Thoracic aorta (tissue), 2 donors: ENCODE results near the gene ATP9A. TPM values are rescaled to one million over a fixed set of nuclear protein-coding genes. Genes with fewer than 3 reads are reported as not detected.

ENCODE experiments used
- ATAC-seq: fragments of 150-250 bp; one replicate; pipeline ENCODE4 v1.8.0; 2017; ENCODE audit warnings: low read depth; ENCODE audit not compliant: insufficient number of reproducible peaks, low FRiP score
- DNase-seq: peaks from one replicate; pipeline ENCODE4 v3.0.0-alpha.2; 2020; ENCODE audit warnings: low spot score
- H3K27ac ChIP-seq, 2 donors: fragments of 200-600 bp; sonication (generic); 1 replicate in 1 of 2; 2 replicates in 1 of 2; pipeline ENCODE4 v1.5.1; 2016; ENCODE audit warnings: mild to moderate bottlenecking in 2 of 2, moderate library complexity in 2 of 2
- H3K27me3 ChIP-seq: fragments of 200-600 bp; sonication (generic); replicated peaks from 2 replicates; pipeline ENCODE4 v1.6.0; 2016; ENCODE audit warnings: mild to moderate bottlenecking; ENCODE audit not compliant: insufficient read depth
- H3K36me3 ChIP-seq: fragments of 200-600 bp; sonication (generic); one replicate; pipeline ENCODE4 v1.5.1; 2016
- H3K4me1 ChIP-seq, 2 donors: fragments of 200-600 bp; sonication (generic); 1 replicate in 1 of 2; 2 replicates in 1 of 2; pipeline versions ENCODE4 v1.5.1 to v1.6.0; 2016; ENCODE audit warnings: low read depth in 2 of 2, mild to moderate bottlenecking in 1 of 2; ENCODE audit not compliant: control insufficient read depth in 1 of 2
- H3K4me3 ChIP-seq: fragments of 200-600 bp; sonication (generic); 2 replicates; pipeline ENCODE4 v1.5.1; 2016; ENCODE audit warnings: mild to moderate bottlenecking
- H3K9me3 ChIP-seq: fragments of 200-600 bp; sonication (generic); 2 replicates; pipeline ENCODE4 v1.5.1; 2016
- total RNA-seq, 2 donors: library from RNA; depleted of rRNA; stranded (reverse); fragments of >200 nt; gene quantifications; one replicate each; pipeline versions ENCODE4 v1.1.0 to v1.2.3, GENCODE V29; 2016
- TF ChIP-seq, protein P1 (sequence below): fragments of 200-600 bp; sonication (generic); IDR thresholded peaks from one replicate; pipeline ENCODE4 v1.5.1; 2019; ENCODE audit warnings: antibody characterized with exemption

ATP9A gene
- total RNA-seq, 2 donors from 2014 or later, result 54.4 TPM

DNA sequence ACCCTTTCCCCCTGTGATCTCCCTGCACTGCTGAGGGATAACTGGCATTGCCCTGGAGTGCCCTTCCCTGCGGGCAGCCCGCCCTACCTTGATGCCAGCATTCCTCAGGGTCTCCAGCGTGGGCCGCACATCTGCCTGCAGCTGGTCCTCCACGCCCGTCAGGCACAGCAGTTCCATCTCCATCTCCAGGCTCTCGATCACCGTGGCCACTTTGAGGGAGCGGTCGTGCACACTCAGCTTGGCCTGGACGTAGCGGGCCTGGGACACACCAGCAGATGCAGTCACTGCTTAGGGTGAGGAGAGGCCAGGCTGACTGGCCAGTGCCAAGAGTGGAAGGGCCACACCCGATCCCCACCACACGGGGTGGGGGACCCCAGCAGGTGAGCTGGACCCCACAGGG is 143.1 kb downstream of the ATP9A start:
- H3K4me1 ChIP-seq, result peaks cover 1 to 16% of the 10 kb centered on the region in 2 donors
- TF ChIP-seq, protein P1, sequence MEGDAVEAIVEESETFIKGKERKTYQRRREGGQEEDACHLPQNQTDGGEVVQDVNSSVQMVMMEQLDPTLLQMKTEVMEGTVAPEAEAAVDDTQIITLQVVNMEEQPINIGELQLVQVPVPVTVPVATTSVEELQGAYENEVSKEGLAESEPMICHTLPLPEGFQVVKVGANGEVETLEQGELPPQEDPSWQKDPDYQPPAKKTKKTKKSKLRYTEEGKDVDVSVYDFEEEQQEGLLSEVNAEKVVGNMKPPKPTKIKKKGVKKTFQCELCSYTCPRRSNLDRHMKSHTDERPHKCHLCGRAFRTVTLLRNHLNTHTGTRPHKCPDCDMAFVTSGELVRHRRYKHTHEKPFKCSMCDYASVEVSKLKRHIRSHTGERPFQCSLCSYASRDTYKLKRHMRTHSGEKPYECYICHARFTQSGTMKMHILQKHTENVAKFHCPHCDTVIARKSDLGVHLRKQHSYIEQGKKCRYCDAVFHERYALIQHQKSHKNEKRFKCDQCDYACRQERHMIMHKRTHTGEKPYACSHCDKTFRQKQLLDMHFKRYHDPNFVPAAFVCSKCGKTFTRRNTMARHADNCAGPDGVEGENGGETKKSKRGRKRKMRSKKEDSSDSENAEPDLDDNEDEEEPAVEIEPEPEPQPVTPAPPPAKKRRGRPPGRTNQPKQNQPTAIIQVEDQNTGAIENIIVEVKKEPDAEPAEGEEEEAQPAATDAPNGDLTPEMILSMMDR, result no peak
- no peaks in the 10 kb centered on the region for H3K9me3 ChIP-seq
- H3K36me3 ChIP-seq, result peaks cover 19% of the 10 kb centered on the region
- no peak overlapping the region for H3K27ac ChIP-seq
- H3K4me3 ChIP-seq, result no peak overlapping the region
- H3K27me3 ChIP-seq, result no peaks in the 10 kb centered on the region
- no peak for DNase-seq
- ATAC-seq, result no peak

DNA sequence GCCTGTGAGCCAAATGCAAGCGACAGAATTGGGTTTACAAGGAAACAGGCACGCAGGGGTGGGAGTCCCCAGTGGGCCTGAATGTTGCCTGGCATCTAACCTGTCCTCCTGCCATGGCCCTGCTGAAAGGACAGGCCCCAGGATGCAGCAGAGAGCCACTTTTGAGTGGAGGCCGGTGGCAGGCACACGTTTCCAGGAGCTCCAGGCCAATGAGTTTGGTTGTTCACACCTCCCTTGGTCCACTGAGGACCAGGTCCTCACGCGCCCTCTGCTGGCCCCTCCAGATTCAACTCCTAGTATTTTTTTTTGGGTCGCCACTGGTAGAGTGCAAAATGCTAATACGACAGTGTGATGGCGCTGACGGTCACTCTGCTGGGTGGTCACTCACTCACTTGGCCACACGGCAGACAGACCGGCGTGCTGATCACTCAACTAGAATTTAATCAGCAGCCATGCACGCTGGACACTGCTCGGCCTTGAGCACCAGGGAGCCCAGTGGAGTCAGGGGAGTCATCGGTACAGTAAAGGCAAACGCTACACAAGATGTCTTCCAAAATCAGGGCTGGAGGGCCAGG is 143.9 kb downstream of the ATP9A start:
- H3K36me3 ChIP-seq, result peaks cover 19% of the 10 kb centered on the region
- no peak for ATAC-seq
- H3K27me3 ChIP-seq, result no peaks in the 10 kb centered on the region
- peaks cover 0 to 7% of the 10 kb centered on the region in 2 donors for H3K4me1 ChIP-seq
- H3K27ac ChIP-seq, result no peak overlapping the region
- TF ChIP-seq, protein P1, result peak; percentile 40
- no peaks in the 10 kb centered on the region for H3K9me3 ChIP-seq
- DNase-seq, result no peak
- H3K4me3 ChIP-seq, result no peak overlapping the region

DNA sequence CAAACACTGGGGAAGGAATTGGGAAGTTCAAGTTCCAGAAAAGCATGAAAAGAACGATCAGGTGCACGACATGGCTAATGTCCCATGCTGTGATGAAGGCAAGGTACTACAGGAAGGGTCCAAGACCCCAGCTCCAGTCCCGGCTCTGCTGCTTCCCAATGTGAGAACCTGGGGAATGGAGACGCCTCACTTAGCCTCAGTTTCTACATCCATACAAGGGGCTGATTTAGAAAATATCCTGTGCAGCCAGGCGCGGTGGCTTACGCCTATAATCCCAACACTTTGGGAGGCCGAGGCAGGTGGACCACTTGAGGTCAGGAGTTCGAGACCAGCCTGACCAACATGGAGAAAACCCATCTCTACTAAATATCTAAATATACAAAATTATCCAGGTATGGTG is 144.9 kb downstream of the ATP9A start:
- H3K4me1 ChIP-seq, result no peaks in the 10 kb centered on the region
- no peaks in the 10 kb centered on the region for H3K9me3 ChIP-seq
- H3K27me3 ChIP-seq, result no peaks in the 10 kb centered on the region
- ATAC-seq (no peak), DNase-seq (no peak)
- H3K4me3 ChIP-seq, result no peak overlapping the region
- H3K27ac ChIP-seq, result no peak overlapping the region
- H3K36me3 ChIP-seq, result peaks cover 26% of the 10 kb centered on the region
- TF ChIP-seq, protein P1, result no peak

DNA sequence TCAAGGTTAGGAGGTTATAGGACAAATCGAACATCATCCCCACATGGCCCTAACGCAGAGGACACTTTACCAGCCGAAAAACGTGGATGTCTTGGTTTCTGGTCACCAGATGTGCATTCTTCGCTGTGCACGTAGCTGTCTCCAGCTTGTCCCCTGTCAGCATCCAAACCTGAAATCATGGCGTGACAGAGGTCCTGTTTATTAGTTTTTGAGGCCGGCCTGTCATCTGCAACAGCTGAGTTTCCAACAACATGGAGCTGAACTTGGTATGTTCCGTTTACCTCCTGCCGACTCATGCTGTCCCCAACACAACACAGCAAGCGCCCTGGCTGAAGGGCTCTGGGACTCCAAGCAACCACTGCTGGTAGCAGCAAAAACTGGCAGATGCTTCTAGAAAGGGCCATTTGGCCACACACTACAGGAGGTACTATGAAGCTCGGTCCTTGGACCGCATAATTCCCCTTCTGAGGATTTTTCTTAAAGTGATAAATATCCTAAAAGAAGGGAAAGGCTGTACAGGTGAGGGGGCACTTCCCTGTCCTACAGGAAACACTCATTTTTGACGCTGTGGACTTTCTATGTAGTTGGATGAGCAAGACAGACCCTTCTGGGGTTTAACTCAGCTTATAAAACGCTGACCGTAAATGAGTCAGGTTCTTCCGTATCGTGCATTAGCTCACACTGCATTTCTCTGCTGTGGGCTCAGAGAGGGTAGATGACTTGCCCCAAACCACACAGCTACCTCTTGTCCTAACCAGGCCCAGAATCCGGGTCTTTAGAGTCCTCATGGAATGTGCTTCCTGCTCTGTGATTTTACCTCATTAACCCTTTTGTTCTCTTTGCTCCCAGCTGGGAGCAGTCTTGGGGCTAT is 146.0 kb downstream of the ATP9A start:
- Histone ChIP-seq H3K27me3 (no peaks in the 10 kb centered on the region), H3K36me3 (peaks cover 32% of the 10 kb centered on the region)
- ATAC-seq, result no peak

DNA sequence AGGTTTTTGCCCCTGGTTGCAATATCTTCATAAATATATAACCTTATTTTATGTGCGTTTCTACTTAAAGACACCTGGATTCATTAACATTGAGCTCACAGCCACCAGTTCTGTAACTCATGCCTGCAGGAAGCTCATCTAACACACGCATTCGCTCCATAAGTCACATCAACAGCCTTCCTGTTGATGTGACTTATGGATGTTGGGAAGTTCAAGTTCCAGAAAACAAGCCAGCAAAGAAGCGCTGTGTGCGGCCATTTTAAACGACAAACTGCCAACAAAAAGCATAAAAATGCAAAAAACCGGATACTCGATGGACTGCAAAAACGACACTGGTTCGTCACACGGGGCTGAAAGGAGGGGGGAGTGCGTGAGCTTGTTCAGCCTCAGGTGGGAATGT is 147.8 kb downstream of the ATP9A start:
- TF ChIP-seq, protein P1, result no peak
- Histone ChIP-seq H3K4me3 (no peak overlapping the region), H3K9me3 (no peaks in the 10 kb centered on the region), H3K27ac (no peak overlapping the region), H3K4me1 (no peaks in the 10 kb centered on the region), H3K27me3 (no peaks in the 10 kb centered on the region), H3K36me3 (peaks cover 38% of the 10 kb centered on the region)
- no peak for DNase-seq
- no peak for ATAC-seq

More for the DNA sequence above, 146.0 kb downstream of the ATP9A start:
- TF ChIP-seq, protein P1, result no peak
- H3K27ac ChIP-seq, result no peak overlapping the region
- H3K9me3 ChIP-seq, result no peaks in the 10 kb centered on the region
- H3K4me1 ChIP-seq, result no peaks in the 10 kb centered on the region
- DNase-seq, result no peak
- H3K4me3 ChIP-seq, result no peak overlapping the region
